AG09319 (cell line): Measurements from ENCODE around the gene LBX2.
"Not testable (repeated sequence)": the region's sequence is repeated elsewhere in the genome, so short reads cannot be mapped to it uniquely, and the experiment has no call there.

Experiments
- DNase-seq: peaks from one replicate; pipeline ENCODE4 v3.0.0-alpha.2; 2010; ENCODE audit warnings: low read depth; ENCODE audit errors: extremely low read depth
- TF ChIP-seq, protein P1 (sequence below): IDR thresholded peaks from 2 replicates; pipeline ENCODE4 v1.5.1; 2011; ENCODE audit warnings: low read depth, mild to moderate bottlenecking, inconsistent platforms, low read length, moderate library complexity

LBX2 gene

DNA sequence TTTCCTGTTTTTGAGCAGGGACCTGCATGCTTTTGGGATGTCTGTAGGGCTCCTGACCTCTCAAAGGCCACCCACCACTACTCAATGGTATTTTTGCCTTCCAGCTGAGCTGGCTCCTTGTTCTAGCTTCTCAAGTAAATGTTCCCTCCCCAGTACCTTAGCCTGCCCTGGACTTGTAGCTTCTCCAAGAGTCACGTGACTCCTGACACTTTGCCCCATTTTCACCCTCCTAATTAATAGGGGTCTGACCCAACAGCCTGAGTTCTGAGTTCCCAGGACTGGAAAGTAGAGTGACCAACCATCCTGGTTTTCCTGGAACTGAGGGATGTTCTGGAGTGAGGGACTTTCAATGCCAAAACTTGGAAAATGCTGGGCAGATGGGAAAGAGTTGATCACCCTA lies 4.0 kb downstream of the LBX2 start:
- no peak for DNase-seq
- TF ChIP-seq, protein P1, sequence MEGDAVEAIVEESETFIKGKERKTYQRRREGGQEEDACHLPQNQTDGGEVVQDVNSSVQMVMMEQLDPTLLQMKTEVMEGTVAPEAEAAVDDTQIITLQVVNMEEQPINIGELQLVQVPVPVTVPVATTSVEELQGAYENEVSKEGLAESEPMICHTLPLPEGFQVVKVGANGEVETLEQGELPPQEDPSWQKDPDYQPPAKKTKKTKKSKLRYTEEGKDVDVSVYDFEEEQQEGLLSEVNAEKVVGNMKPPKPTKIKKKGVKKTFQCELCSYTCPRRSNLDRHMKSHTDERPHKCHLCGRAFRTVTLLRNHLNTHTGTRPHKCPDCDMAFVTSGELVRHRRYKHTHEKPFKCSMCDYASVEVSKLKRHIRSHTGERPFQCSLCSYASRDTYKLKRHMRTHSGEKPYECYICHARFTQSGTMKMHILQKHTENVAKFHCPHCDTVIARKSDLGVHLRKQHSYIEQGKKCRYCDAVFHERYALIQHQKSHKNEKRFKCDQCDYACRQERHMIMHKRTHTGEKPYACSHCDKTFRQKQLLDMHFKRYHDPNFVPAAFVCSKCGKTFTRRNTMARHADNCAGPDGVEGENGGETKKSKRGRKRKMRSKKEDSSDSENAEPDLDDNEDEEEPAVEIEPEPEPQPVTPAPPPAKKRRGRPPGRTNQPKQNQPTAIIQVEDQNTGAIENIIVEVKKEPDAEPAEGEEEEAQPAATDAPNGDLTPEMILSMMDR: no peak

DNA sequence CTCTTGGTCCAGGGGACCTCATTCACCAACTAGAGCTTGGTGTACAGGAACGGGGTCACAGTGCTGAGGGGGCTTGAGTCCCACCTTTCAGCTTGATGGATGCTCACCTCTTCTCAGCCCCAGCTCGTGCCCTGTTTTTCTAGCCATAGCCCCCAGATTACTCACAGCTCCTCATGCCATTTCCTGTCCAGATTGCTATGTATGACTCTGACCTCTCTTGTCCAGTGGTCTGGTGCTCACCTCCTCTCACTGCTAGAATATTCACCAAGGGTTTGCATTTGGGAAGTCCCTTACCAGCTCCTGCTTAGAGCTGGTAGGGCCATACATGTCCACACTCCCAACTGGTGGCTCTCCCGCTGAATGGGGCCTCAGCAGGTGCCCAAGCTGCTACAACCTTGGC lies 5.9 kb downstream of the LBX2 start:
- TF ChIP-seq, protein P1: no peak
- no peak for DNase-seq

DNA sequence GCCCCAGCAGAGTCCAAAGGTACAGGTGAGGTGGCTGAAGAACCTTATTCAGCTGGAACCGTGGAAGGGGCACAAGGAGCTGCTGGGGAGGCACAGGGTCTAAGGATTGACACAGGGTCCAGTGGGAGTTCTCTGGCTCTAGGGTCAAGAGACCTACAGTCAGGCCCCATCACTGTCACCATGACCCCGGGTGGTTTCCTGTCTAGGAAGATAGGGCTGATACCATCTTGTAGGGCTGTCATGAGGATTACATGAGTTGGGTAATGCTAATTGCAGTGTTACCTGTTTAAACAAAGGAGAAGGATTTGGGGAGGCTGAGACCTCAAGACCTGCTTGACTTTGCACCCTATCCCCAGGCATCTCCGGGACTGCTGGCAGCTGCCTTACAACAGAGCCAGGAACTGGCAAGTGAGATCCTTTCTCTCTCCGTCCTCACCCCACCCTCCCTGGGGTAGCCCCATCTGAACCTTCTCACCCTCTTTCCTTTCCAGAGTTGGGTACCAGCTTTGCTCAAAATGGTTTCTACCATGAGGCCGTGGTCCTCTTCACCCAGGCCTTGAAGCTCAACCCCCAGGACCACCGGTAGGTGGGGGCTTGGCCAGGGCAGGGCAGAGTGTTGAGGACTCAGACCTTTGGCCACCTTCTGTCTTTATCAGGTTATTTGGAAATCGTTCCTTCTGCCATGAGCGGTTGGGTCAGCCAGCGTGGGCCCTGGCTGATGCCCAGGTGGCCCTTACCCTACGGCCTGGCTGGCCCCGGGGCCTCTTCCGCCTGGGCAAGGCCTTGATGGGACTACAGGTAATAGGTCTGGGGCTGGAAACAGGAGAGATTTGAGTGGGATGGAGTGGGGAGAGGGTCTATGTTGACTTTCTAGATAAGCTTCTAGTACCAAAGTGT lies 7.5 kb downstream of the LBX2 start:
- TF ChIP-seq, protein P1: no peak
- DNase-seq: no peak

DNA sequence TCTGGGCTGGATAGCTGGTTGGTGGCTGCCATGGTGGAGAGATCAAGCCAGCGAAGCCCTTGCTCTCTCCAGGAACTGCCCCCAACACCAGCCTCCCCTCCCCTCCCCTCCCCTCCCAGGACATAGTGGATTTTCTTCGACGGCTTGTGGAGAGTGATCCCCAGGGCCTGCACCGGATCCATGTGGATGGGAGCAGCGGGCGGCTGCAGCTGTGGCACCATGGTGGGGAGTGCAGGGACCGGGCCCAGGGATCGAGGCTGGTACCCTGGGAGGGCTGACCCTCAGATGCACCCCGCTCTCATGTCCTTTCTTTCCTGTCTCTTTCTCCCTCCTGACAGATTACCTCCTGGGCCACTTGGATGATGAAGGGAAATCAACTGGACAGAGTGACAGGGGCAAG lies 9.5 kb downstream of the LBX2 start:
- no peak for DNase-seq
- TF ChIP-seq, protein P1: no peak

DNA sequence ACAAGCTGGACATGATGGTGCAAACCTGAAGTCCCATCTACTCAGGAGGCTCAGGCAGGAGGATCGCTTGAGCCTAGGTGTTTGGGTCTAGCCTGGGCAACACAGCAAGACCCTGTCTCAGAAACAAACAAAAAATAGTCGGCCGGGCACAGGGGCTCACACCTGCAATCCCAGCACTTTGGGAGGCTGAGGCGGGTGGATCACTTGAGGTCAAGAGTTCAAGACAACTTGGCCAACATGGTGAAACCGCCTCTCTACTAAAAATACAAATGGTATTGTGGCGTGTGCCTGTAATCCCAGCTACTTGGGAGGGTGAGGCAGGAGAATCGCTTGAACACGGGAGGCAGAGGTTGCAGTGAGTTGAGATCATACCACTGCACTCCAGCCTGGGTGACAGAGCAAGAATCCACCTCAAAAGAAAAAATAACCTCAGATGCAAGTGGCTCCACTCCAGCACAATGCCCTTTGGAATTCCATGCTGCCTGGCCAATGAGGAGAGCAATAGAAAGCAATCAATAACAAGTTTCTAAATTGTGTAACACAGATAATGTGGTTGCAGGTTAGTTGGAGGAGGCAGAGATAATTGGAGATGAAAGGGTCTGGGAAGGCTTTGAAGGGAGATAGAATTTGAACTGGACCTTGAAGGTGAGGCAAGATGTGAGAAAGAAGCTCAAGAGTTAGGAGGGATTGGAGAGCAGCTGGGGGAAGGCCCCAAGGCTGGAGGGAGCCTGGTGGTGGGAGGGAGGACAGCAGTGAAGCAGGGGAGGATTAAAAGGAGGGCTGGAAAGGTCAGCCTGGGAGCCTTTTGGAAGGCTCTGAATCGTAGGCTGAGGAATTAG lies 10.5 kb downstream of the LBX2 start:
- TF ChIP-seq, protein P1: no peak

DNA sequence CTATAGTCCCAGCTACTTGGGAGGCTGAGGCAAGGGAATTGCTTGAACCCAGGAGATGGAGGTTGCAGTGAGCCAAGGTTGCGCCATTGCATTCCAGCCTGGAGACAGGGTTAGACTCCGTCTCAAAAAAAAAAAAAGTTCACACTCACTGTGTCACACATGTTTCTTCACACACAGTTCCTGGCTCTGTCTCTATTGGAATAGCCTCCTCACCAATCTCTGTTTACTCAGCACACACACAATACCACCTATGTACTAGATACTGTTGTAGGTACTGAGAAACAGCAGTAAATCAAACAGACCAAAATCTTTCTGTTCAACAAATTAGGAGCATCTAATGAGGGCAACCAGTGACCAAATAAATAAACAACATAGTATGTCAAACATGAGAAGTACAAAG lies 13.3 kb downstream of the LBX2 start:
- DNase-seq: no peak

More for the DNA sequence above, 10.5 kb downstream of the LBX2 start:
- DNase-seq: no peak

DNA sequence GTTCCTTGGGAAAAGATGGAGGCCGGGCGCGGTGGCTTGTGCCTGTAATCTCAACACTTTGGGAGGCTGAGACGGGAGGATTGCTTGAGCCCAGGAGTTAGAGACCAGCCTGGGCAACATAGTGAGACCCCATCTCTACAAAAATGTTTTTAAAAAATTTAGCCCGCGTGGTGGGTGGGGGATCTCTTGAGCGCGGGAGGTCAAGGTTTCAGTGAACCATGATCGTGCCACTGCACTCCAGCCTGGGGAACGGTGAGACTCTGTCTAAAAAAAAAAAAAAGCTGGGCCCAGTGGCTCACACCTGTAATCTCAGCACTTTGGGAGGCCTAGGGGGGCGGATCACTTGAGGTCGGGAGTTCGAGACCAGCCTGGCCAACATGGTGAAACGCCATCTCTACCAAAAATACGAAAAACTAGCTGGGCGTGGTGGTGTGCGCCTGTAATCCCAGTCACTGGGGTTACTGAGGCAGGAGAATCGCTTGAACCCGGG lies 15.7 kb downstream of the LBX2 start:
- DNase-seq: not testable (repeated sequence)

More for the DNA sequence above, 13.3 kb downstream of the LBX2 start:
- TF ChIP-seq, protein P1: no peak
